Measurements from ENCODE around the gene VPS51. TPM values are rescaled to one million over a fixed set of nuclear protein-coding genes. Genes with fewer than 3 reads are reported as not detected.

The VPS51 gene
- total and polyA plus RNA-seq, 2 of the 4 experiments (the other 2 are of a cell fraction) = 56.3 to 113 TPM

DNA sequence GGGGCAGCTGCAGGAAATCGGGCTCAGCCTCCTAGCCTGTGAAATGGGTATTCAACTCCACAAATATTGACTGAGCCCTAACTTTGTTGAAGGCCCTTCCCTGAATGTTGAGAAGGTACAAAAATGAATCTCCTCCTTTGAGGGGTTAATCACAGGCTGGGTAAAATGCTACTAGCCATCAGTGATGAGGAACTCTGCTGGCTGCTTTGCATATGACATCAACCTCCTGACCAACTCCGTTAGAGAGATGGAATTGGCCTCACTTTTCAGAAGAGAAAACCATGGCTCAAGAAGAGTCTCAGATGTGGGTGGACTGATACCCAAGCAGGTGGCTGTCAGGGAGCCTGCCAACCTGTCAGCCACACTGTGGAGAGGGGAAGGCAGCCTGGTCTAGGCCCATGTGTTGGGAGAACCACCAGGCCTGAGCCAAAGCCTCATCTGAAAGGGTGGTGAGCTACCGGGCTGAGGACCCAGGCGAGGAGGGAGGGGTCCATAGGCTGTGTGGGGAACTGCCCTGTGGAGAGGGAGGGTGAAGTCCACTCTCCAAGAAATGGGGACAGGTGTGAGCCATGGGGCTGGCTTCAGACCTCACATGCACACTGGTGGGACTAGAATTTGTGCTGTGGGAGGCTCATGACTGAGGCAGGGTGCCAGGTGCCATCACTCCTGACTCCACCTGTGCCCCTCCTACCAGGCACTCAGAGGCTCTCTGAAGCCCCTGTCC, 23.9 kb upstream of the VPS51 start:
- TF ChIP-seq, protein P1, sequence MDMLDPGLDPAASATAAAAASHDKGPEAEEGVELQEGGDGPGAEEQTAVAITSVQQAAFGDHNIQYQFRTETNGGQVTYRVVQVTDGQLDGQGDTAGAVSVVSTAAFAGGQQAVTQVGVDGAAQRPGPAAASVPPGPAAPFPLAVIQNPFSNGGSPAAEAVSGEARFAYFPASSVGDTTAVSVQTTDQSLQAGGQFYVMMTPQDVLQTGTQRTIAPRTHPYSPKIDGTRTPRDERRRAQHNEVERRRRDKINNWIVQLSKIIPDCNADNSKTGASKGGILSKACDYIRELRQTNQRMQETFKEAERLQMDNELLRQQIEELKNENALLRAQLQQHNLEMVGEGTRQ (IDR thresholded peaks at IDR 0.05; ENCODE audit: low read depth, low read length) = no peak
- no peak for TF ChIP-seq POLR2A (IDR thresholded peaks at IDR 0.05; ENCODE audit: low read depth, low read length)
- no peak for TF ChIP-seq CHD1 (IDR thresholded peaks at IDR 0.05; ENCODE audit: low read depth, low read length)
- no peak for TF ChIP-seq MXI1 (IDR thresholded peaks at IDR 0.05; ENCODE audit: borderline replicate concordance, low read depth, low read length)
- TF ChIP-seq FOS (IDR thresholded peaks at IDR 0.05; ENCODE audit: low read depth, low read length) = no peak
- no peak for TF ChIP-seq RFX5 (IDR thresholded peaks at IDR 0.05; ENCODE audit: low read depth, low read length)
- TF ChIP-seq SMC3 (IDR thresholded peaks at IDR 0.05; ENCODE audit: low read depth, low read length) = no peak
- H3K23ac ChIP-seq (ENCODE audit: low read depth, low read length) = no peak overlapping the region

More for the DNA sequence above, 23.9 kb upstream of the VPS51 start:
- Histone ChIP-seq H4K5ac (ENCODE audit: low read depth, low read length) (no peak overlapping the region), H2BK5ac (ENCODE audit: low read depth, low read length, poor library complexity, severe bottlenecking) (no peak overlapping the region), H2BK20ac (ENCODE audit: low read depth, low read length) (no peak overlapping the region), H3K36me3 (ENCODE audit: control insufficient read depth, insufficient read depth, low read length) (no peaks in the 10 kb centered on the region; the same call in none of the 2 replicates), H3K4me3 (ENCODE audit: insufficient read depth, low read depth, low read length) (no peak overlapping the region), H3K27ac (ENCODE audit: insufficient read depth, low read length) (no peak overlapping the region), H3K14ac (replicated peaks; ENCODE audit: low read depth, low read length) (no peak overlapping the region), H2AK5ac (ENCODE audit: low read depth, low read length) (no peak overlapping the region), H3K4ac (ENCODE audit: low read depth, low read length) (no peak overlapping the region), H4K8ac (ENCODE audit: low read depth in 2 of 2, low read length in 2 of 2) (no peak overlapping the region), H2BK120ac (ENCODE audit: low read depth, low read length) (no peak overlapping the region), H3K27me3 (ENCODE audit: control insufficient read depth, insufficient read depth, low read length) (no peaks in the 10 kb centered on the region), H3K4me1 (ENCODE audit: control insufficient read depth, insufficient read depth, low read length) (no peaks in the 10 kb centered on the region), H3K4me2 (ENCODE audit: low read depth, low read length) (no peak overlapping the region), H3K9ac (ENCODE audit: low read depth, low read length) (no peak overlapping the region), H3K9me1 (ENCODE audit: insufficient read depth, low read length) (no peaks in the 10 kb centered on the region; the same call in 1 of the 2 replicates), H3K56ac (ENCODE audit: extremely low read depth, insufficient read depth, low read length) (no peak overlapping the region), H3K18ac (ENCODE audit: low read depth, low read length) (no peak overlapping the region), H3K79me1 (ENCODE audit: low read depth in 1 of 2, low read length in 2 of 2) (peaks cover 0 to 6% of the 10 kb centered on the region in 2 experiments; a peak in 1 of 4 replicates), H2AK9ac (replicated peaks; ENCODE audit: low read depth, low read length, poor library complexity) (peak overlapping the region; percentile 42), H2BK15ac (ENCODE audit: low read depth, low read length) (no peak overlapping the region), H2AFZ (replicated peaks; ENCODE audit: low read length, poor library complexity) (no peak overlapping the region), H4K91ac (ENCODE audit: insufficient read depth, low read depth, low read length) (no peak overlapping the region), H3K9me3 (ENCODE audit: control insufficient read depth, insufficient read depth, low read length) (no peaks in the 10 kb centered on the region), H4K20me1 (ENCODE audit: insufficient read depth, low read length) (no peaks in the 10 kb centered on the region)
- dilution Hi-C loops (cut with HindIII; ENCODE audit: low sequenced_read_pairs, unreplicated experiment) (no loop called here), in situ Hi-C loops (cut with MboI; ENCODE audit: low sequenced_read_pairs) (no loop called here), intact Hi-C loops (cut with micrococcal nuclease) (no loop called here)
- CTCF ChIA-PET = no interaction called here
- ATAC-seq (ENCODE audit: low read depth) (no peak), DNase-seq (no peak)
- POLR2A ChIA-PET (ENCODE audit: unreplicated experiment) = no interaction called here
- WGBS, 2 experiments (ENCODE audit: extremely low coverage in 2 of 2, insufficient read length in 1 of 2) = no CpG with 5 or more reads among the region's 4 CpGs
- BruUV-seq (replicated peaks) = no TSS peak

Measured in IMR-90 (cell line).